Activated gamma-delta T cell treated with anti-CD3 and anti-CD28 coated beads, Interleukin-2, amount 50 U/mL, for 16 hours (primary cell): ENCODE results near the gene TCHH.
"Not testable (repeated sequence)": the region's sequence is repeated elsewhere in the genome, so short reads cannot be mapped to it uniquely, and the experiment has no call there.

Source experiments
- DNase-seq: peaks from one replicate; pipeline ENCODE4 v3.0.0-alpha.2; 2020; ENCODE audit warnings: low read depth

TCHH gene, protein sequence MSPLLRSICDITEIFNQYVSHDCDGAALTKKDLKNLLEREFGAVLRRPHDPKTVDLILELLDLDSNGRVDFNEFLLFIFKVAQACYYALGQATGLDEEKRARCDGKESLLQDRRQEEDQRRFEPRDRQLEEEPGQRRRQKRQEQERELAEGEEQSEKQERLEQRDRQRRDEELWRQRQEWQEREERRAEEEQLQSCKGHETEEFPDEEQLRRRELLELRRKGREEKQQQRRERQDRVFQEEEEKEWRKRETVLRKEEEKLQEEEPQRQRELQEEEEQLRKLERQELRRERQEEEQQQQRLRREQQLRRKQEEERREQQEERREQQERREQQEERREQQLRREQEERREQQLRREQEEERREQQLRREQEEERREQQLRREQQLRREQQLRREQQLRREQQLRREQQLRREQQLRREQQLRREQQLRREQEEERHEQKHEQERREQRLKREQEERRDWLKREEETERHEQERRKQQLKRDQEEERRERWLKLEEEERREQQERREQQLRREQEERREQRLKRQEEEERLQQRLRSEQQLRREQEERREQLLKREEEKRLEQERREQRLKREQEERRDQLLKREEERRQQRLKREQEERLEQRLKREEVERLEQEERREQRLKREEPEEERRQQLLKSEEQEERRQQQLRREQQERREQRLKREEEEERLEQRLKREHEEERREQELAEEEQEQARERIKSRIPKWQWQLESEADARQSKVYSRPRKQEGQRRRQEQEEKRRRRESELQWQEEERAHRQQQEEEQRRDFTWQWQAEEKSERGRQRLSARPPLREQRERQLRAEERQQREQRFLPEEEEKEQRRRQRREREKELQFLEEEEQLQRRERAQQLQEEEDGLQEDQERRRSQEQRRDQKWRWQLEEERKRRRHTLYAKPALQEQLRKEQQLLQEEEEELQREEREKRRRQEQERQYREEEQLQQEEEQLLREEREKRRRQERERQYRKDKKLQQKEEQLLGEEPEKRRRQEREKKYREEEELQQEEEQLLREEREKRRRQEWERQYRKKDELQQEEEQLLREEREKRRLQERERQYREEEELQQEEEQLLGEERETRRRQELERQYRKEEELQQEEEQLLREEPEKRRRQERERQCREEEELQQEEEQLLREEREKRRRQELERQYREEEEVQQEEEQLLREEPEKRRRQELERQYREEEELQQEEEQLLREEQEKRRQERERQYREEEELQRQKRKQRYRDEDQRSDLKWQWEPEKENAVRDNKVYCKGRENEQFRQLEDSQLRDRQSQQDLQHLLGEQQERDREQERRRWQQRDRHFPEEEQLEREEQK (N-terminal part only)

GRCh38 chr1:152115344-152115743 lies at the start of gene TCHH:
Gene TCHH, minus strand, starts transcription at chr1:152115444. Its CDS starts 1,364 bp downstream, at chr1:152114080.
- no peak for DNase-seq

GRCh38 chr1:152164517-152165136 lies 49.4 kb upstream of the TCHH start:
- DNase-seq, result no peak

- DNase-seq, result no peak
Observed at GRCh38 chr1:152162792-152163463, 47.7 kb upstream of the TCHH start.

- no peak for DNase-seq
Observed at GRCh38 chr1:152160576-152160975, 45.3 kb upstream of the TCHH start.

DNA sequence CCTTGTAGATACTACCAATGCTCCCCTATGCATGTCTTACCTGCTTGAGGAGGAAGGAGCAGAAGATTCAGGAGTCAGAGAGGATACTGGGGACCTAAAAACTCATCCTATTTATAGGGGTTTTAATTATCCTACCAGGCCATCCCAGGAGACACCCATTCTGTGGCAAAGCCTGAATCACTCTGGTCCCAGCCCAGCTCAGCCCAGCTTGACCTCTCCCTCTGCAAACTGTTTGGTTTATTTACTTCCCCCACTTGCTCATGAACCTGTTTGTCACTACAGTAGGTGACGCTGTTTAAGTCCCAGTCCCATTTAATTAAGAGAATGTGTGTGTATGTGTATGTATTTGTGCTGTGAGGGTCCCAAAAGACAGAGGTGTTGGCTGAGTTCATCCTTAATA lies 43.9 kb upstream of the TCHH start, which contains the start of gene RPTN:
RPTN (minus strand) TSS at position 85 of the 400 bp plus-strand sequence. CDS start 1,339 bp downstream, outside the sequence.
- DNase-seq, result no peak

DNA sequence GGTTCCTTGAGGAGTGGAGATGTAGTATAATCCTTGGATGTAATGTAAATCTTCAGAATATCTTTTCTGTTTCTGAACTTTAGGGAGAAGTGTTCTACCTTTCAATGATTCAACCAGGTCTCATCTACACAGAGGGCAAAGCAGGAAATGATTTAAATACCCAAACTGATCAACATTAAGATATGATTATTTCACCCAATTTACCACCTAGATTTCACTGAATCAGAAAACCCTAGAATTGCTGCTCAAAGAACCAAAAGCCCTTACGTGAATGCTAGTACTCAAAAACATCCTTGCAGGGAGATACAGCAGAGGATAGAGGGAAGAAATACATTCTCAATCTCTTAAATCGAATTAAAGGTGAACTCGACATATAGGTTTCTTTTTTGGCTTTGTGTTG lies 38.8 kb upstream of the TCHH start:
- DNase-seq, result no peak

DNA sequence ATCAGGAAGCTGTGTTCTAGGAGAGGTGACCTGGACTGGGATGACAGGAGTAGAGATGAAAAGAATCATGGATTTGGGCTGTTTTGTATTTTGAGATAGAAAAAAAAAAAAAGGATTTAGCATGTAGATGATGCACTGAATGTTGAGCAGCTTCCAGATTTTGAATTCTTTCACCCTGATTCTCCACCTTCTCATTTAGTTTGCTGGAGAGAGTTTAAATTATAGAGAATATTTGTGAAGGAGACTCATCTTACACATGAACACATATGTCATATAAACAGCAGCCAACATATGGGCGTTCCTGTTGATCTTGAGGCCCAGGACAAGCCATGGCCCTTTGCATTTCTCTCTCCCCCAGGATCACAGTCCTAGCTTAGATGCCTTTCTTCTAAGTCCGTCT lies 36.4 kb upstream of the TCHH start:
- DNase-seq, result no peak

DNA sequence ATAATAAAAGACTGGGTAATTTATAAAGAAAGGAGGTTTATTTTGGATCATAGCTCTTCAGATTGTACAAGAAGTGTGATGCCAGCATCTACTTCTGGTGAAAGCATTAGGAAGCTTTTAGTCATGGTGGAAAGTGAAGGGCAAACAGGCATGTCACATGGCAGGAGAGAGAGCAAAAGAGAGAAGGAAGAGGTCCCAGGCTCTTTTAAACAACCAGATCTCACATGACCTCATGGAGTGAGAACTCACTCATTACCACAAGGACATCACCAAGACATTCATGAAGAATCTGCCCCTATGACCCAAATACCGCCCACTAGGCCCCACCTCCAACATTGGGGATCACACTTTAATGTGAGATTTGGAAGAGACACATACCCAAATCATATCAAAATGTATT lies 33.7 kb upstream of the TCHH start:
- no peak for DNase-seq

DNA sequence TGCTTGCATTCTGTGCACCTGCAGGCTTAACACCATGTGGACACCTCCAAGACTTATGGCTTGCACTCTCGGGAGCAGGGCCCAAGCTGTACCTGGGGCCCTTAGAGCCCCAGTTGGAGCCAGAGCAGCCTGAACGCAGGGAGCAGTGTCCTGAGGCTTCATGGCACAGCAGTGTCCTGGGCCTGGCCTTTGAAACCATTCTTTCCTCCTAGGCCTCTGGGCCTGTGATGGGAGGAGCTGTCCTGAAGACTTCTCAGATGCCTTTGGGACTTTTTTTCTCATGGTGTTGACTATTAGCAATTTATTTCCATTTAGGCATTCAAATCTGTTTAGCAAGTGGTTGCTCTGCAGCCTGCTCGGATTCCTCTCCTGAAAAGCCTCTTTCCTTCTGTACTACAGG lies 32.8 kb upstream of the TCHH start:
- DNase-seq, result no peak

- no peak for DNase-seq
Observed at GRCh38 chr1:152145769-152146168, 30.5 kb upstream of the TCHH start.

DNA sequence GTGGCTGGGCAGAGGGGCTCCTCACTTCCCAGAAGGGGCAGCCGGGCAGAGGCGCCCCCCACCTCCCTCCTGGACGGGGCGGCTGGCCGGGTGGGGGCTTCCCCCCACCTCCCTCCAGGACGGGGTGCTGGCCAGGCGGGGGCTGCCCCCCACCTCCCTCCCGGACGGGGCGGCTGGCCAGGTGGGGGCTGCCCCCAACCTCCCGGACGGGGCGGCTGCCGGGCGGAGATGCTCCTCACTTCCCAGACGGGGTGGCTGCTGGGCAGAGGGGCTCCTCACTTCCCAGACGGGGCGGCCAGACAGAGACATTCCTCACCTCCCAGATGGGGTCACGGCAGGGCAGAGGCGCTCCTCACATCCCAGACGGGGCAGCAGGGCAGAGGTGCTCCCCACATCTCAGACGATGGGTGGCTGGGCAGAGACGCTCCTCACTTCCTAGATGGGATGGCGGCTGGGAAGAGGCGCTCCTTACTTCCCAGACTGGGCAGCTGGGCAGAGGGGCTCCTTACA lies 29.5 kb upstream of the TCHH start:
- DNase-seq, result not testable (repeated sequence)

GRCh38 chr1:152143150-152143887 lies 28.1 kb upstream of the TCHH start:
- DNase-seq, result no peak

DNA sequence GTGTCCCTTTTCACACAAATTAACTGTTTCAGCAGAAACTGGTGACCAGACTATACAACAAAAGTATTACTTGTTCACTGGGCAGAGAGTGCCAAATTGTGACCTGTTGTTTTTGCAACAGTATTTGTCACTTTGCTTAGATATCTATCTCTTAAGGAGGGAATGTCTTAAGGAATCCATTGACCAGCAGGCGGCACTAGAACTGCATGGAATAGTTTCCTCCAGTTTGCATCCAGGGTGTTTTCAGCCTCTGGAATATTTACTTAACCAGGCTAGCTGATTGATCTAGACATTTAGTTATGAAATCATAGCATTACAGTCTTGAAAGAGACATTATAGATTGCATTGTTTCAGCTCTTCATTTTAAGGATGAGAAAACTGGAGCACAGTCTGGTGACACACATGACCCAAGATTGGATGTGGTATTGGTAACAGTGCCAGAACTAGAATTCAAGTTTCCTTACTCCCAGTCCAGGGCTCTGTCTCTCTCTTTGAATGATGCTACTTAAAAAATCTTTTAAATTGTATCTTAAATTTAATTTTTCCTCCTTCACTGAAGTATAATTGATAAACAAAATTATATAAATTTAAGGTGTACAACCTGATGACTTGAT lies 26.8 kb upstream of the TCHH start:
- DNase-seq, result no peak

DNA sequence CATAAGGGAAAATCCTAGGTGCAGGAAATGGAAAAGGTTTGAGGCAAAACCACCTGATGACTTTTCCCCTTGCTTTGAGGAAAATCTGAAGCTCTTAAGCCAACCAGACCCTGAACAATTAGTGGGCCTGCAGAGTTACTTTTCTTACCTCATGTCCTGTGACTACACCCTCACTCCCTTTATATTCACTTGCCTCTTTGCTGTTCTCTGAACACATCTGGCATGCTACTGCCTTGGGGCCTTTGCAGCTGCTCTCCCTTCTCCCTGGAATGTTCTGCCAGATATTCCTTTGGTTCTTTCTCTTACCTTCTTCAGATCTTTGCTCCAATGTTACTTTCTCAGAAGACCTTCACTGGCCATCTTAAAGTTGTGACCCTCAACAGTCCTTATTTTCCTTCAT lies 22.0 kb upstream of the TCHH start:
- no peak for DNase-seq

- no peak for DNase-seq
Observed at GRCh38 chr1:152130186-152130585, 14.9 kb upstream of the TCHH start.

GRCh38 chr1:152127673-152128072 lies 12.4 kb upstream of the TCHH start:
- DNase-seq, result no peak

DNA sequence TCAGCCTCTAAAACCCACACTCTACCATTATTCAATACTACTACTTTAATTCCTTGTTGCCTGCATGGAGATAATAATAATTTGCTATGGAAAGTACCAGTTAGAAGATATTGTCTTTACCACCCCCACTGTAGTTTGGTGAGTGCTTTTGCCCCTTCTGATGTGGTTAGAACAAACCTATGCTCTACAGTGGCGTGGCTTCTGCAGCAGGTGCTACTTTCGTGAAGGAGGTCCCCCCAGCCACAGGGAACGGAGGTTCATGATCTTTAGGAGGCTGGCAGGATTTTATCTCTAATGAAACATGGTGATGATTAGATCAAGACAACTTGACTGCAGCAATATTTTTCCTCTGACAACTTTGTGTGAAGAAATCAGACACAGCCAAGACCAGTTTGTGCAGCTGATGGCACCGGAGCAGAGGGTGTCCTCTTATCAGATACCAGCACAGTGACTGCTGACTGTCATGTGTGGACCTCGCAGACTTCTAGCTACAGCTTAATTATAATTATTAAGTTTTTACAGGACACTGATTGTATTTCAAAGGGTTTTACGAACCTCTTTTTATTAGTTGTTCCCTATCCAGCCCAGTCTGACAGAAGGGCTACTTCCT lies 10.7 kb upstream of the TCHH start:
- DNase-seq, result no peak

DNA sequence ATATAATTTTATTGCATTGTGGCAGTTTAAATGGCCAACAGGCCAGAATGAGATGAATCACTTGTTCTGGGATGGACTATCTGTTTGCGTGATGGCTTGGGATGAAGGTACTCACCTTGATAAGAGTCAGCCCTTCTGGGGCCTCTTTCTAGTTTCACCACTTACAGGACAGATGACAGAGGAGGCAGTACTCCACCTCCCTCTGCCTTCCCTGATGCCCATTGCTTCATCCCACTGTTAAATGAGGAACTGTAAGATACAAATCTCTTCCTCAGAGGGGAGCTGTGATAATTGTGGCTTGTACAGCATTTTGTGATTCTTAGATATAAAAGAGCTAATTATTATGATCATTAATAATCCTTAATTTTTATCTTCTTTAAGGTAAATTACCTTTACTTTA lies 3.7 kb upstream of the TCHH start:
- no peak for DNase-seq

GRCh38 chr1:152112885-152113432 lies 2.3 kb downstream of the TCHH start:
- no peak for DNase-seq
